Fibroblast of upper back skin (primary cell): ENCODE measurements around the gene ASPG.

Source experiments
- DNase-seq: peaks from one replicate; pipeline ENCODE4 v3.0.0-alpha.2; 2013

Gene ASPG

GRCh38 chr14:104107101-104107581, 21.6 kb downstream of the ASPG start:
- no peak for DNase-seq

GRCh38 chr14:104107611-104108569, 22.4 kb downstream of the ASPG start:
- DNase-seq, result no peak

- DNase-seq, result no peak
These were observed 23.4 kb downstream of the ASPG start for GRCh38 chr14:104108570-104109541.

GRCh38 chr14:104109731-104110361, 24.3 kb downstream of the ASPG start:
- DNase-seq, result no peak

GRCh38 chr14:104110491-104111209, 25.1 kb downstream of the ASPG start:
- no peak for DNase-seq

GRCh38 chr14:104111301-104112112, 26.0 kb downstream of the ASPG start:
- no peak for DNase-seq

GRCh38 chr14:104112113-104112505, 26.6 kb downstream of the ASPG start:
- no peak for DNase-seq

GRCh38 chr14:104112609-104113571, 27.4 kb downstream of the ASPG start:
- no peak for DNase-seq

GRCh38 chr14:104113631-104114420, 28.3 kb downstream of the ASPG start:
- DNase-seq, result no peak

GRCh38 chr14:104114421-104115130, 29.1 kb downstream of the ASPG start:
- DNase-seq, result no peak

GRCh38 chr14:104115131-104115600, 29.7 kb downstream of the ASPG start:
- no peak for DNase-seq

GRCh38 chr14:104115691-104116287, 30.3 kb downstream of the ASPG start:
- no peak for DNase-seq

GRCh38 chr14:104116288-104116755, 30.8 kb downstream of the ASPG start:
- no peak for DNase-seq

- DNase-seq, result no peak
These were observed 31.3 kb downstream of the ASPG start for GRCh38 chr14:104116756-104117340.

GRCh38 chr14:104117341-104118005, 32.0 kb downstream of the ASPG start:
- no peak for DNase-seq

GRCh38 chr14:104118006-104118844, 32.7 kb downstream of the ASPG start:
- DNase-seq, result no peak
